Testis (tissue), 2 donors: ENCODE measurements around the gene OR1S2.

Experiments used
- POLR2A ChIP-seq: fragments of 450-650 bp; IDR thresholded peaks from one replicate; pipeline ENCODE4 v1.6.1; 2017; ENCODE audit warnings: antibody characterized with exemption, mild to moderate bottlenecking, moderate library complexity
- TF ChIP-seq, protein P1 (sequence below), 3 experiments: fragments of 450-650 bp in 2 of 3; fragments of 200-600 bp in 1 of 3; sonication (generic) in 1 of 3; IDR thresholded peaks; one replicate each; pipeline ENCODE4 v1.5.1; 2016 to 2019; ENCODE audit warnings: antibody characterized with exemption in 3 of 3, mild to moderate bottlenecking in 2 of 3, moderate library complexity in 1 of 3

DNA sequence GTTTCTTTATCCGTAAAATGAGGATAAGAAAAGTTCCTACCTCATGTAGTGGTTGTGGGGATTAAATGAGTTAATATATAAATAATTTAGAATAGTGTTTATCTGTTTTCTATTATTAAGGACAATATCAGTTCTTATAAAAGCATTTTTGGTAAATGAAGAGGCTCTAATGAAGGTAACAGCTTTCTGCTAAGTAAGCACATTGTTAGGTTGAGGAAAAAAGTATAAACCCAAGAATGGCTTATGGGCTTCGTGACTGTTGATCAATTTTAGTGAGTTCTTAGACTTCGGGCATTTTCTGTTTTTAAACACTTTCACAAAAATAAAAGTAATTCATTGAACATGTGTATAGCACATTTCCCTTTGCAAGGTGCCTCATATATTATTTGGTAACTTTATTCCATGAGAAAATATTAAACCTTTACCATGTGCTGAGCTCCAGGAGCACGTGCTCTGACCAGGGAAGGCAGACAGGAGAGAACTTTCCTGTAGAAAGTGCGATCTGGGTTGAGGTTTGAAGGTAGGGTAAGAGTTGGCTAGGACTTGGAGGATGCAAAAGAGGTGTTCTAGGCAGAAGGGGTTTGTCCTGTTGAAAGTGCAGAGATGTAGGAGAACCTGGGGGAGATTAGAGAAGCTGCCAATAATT lies 26.4 kb downstream of the OR1S2 start:
- no peak for TF ChIP-seq POLR2A
- TF ChIP-seq, protein P1, sequence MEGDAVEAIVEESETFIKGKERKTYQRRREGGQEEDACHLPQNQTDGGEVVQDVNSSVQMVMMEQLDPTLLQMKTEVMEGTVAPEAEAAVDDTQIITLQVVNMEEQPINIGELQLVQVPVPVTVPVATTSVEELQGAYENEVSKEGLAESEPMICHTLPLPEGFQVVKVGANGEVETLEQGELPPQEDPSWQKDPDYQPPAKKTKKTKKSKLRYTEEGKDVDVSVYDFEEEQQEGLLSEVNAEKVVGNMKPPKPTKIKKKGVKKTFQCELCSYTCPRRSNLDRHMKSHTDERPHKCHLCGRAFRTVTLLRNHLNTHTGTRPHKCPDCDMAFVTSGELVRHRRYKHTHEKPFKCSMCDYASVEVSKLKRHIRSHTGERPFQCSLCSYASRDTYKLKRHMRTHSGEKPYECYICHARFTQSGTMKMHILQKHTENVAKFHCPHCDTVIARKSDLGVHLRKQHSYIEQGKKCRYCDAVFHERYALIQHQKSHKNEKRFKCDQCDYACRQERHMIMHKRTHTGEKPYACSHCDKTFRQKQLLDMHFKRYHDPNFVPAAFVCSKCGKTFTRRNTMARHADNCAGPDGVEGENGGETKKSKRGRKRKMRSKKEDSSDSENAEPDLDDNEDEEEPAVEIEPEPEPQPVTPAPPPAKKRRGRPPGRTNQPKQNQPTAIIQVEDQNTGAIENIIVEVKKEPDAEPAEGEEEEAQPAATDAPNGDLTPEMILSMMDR (IDR thresholded peaks at IDR 0.05), result no peak
